HFF-Myc (cell line): Measurements from ENCODE around the gene MFAP4.

ENCODE experiments used
- DNase-seq: peaks from one replicate; pipeline ENCODE4 v3.0.0-alpha.2; 2011; ENCODE audit warnings: low read depth; ENCODE audit errors: extremely low read depth
- H3K4me3 ChIP-seq: replicated peaks from 2 replicates; pipeline ENCODE4 v1.5.1; 2011; ENCODE audit warnings: low read depth, mild to moderate bottlenecking, control low read depth, low read length
- TF ChIP-seq, protein P1 (sequence below): IDR thresholded peaks from 2 replicates; pipeline ENCODE4 v1.5.1; 2012; ENCODE audit warnings: mild to moderate bottlenecking, low read depth, low read length, control low read depth; ENCODE audit errors: missing control alignments

The MFAP4 gene

GRCh38 chr17:19380481-19381301 is 6.3 kb downstream of the MFAP4 start:
- DNase-seq: no peak
- TF ChIP-seq, protein P1, sequence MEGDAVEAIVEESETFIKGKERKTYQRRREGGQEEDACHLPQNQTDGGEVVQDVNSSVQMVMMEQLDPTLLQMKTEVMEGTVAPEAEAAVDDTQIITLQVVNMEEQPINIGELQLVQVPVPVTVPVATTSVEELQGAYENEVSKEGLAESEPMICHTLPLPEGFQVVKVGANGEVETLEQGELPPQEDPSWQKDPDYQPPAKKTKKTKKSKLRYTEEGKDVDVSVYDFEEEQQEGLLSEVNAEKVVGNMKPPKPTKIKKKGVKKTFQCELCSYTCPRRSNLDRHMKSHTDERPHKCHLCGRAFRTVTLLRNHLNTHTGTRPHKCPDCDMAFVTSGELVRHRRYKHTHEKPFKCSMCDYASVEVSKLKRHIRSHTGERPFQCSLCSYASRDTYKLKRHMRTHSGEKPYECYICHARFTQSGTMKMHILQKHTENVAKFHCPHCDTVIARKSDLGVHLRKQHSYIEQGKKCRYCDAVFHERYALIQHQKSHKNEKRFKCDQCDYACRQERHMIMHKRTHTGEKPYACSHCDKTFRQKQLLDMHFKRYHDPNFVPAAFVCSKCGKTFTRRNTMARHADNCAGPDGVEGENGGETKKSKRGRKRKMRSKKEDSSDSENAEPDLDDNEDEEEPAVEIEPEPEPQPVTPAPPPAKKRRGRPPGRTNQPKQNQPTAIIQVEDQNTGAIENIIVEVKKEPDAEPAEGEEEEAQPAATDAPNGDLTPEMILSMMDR: no peak
- H3K4me3 ChIP-seq: no peak overlapping the region

DNA sequence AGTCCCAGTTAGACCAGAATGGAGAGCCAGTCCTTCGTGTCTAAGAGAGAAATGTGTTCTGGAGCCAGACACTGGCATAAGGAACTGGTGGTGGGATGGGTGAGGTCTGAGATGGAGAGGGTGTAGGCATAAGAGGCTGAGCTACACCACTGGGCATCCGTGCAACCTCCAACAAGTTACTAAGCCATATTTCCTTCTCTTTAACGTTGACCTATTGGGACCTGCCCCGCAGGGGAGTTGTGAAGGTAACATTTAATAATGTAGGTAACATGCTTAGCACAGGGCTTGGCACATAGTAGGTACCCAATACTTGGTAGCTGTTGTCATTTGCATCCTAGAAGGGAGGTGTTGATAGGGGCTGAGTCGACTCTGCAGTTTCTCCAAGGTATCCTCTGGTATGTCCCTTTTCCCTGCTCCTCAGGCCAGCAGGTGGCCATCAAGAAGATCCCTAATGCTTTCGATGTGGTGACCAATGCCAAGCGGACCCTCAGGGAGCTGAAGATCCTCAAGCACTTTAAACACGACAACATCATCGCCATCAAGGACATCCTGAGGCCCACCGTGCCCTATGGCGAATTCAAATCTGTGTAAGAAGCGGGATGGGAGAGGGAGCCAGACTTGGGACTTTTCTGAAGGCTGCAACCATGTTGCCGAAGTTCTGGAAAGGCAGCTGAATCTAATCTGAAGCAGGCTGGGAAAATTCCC is 7.5 kb downstream of the MFAP4 start:
- DNase-seq: no peak
- H3K4me3 ChIP-seq: peak overlapping the region; percentile 80

GRCh38 chr17:19378416-19379360 is 8.3 kb downstream of the MFAP4 start, which contains the start of gene MAPK7:
MAPK7 (plus strand) TSS chr17:19378498; CDS start chr17:19378901, 403 bp downstream.
- TF ChIP-seq, protein P1: no peak
- no peak for DNase-seq

More for the DNA sequence above, 7.5 kb downstream of the MFAP4 start:
- TF ChIP-seq, protein P1: no peak

GRCh38 chr17:19377602-19378415 is 9.2 kb downstream of the MFAP4 start:
- TF ChIP-seq, protein P1: no peak
- peak; percentile 94 for DNase-seq
- peak overlapping the region; percentile 80 for H3K4me3 ChIP-seq

More at GRCh38 chr17:19378416-19379360, 8.3 kb downstream of the MFAP4 start, which contains the start of gene MAPK7:
- H3K4me3 ChIP-seq: peak within 1 kb of the TSS; percentile 80

DNA sequence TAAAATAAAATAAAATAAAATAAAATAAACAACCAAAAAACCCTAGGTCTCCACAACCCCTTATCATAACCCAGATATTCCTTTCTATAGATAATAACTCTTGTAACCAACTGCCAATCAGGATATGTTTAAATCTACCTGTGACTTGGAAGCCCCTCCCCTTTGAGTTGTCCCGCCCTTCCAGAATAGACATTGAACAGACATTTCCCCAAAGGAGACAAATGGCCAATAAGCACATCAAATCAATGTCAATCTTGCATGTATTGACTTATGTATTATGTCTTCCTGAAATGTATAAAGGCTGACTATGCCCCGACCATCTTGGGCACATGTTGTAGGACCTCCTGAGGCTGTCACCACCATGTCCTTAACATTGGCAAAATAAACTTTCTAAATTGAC is 10.2 kb downstream of the MFAP4 start:
- no peak for DNase-seq
- TF ChIP-seq, protein P1: no peak
- H3K4me3 ChIP-seq: peak overlapping the region; percentile 80
